Heart left ventricle (tissue), 13 donors: ENCODE results near the gene FBXO3.

Experiments
- POLR2A ChIP-seq, 2 donors: fragments of 450-650 bp; IDR thresholded peaks; one replicate each; pipeline ENCODE4 v1.6.1; 2017; ENCODE audit warnings: antibody characterized with exemption in 2 of 2, mild to moderate bottlenecking in 2 of 2, moderate library complexity in 2 of 2
- TF ChIP-seq, protein P1 (sequence below), 12 donors: fragments of 200-600 bp; sonication (generic) in 4 of 12; IDR thresholded peaks; one replicate each; pipeline versions ENCODE4 v1.5.0 to v1.8.0; 2018 to 2022; ENCODE audit warnings: antibody characterized with exemption in 12 of 12, mild to moderate bottlenecking in 5 of 12
- donor health status: ischemic (EF 13 %, LVEDD 7.1; RV severe dilation, severe dysfunction).
- donor health status: DM: no; HTN: yes; CAD: no.
- donor health status: DM: no; HTN: no; CAD: no.
- donor health status: ischemic (EF 25% LVEDD 6.9; RV normal size, moderate dysfunction).
- donor health status: ischemic (EF 25% LVEDD 5.7; RV mildly dilated, moderate dysfunction).
- donor health status: ischemic (EF 35%, LVEDD 5.7; RV mildly dilated, moderate dysfunction).
- donor health status: nonischemic (EF 11% LVEDD 7.7; RV severe dilation, severe dysfunction).
- donor health status: DM: yes; HTN: yes; CAD: no.
- donor health status: PGD.
- donor health status: ischemic (EF 29% LVEDD 5.4; RV normal size, mild dysfunction).
- donor health status: nonischemic (EF 23%, LVEDD 6.1; RV moderate dilation, normal function).

DNA sequence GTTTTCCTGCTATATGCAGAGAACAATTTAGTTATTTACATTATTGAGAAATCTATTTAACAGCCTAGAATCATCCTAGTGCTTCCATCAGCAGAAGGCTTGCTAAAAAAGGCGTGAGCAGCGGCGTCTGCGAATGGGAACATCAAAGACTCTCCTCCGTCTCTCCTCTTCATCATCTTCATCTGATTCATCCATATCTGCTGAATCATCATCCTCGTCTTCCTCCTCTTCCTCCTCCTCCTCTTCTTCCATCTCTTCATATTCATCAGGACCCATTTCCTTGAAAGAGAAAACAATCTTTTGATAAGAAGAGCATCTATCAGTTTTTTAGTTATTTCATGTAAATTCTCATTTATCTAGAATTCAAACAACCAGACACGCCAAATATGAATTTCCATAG lies 32.5 kb downstream of the FBXO3 start:
- TF ChIP-seq, protein P1, sequence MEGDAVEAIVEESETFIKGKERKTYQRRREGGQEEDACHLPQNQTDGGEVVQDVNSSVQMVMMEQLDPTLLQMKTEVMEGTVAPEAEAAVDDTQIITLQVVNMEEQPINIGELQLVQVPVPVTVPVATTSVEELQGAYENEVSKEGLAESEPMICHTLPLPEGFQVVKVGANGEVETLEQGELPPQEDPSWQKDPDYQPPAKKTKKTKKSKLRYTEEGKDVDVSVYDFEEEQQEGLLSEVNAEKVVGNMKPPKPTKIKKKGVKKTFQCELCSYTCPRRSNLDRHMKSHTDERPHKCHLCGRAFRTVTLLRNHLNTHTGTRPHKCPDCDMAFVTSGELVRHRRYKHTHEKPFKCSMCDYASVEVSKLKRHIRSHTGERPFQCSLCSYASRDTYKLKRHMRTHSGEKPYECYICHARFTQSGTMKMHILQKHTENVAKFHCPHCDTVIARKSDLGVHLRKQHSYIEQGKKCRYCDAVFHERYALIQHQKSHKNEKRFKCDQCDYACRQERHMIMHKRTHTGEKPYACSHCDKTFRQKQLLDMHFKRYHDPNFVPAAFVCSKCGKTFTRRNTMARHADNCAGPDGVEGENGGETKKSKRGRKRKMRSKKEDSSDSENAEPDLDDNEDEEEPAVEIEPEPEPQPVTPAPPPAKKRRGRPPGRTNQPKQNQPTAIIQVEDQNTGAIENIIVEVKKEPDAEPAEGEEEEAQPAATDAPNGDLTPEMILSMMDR (IDR thresholded peaks at IDR 0.05), result no peak
- no peak for TF ChIP-seq POLR2A (IDR thresholded peaks at IDR 0.05)
